H1 (cell line): ENCODE results near the gene INHBB. TPM values are rescaled to one million over a fixed set of nuclear protein-coding genes. Genes with fewer than 3 reads are reported as not detected.

Source experiments
- BRCA1 ChIP-seq: IDR thresholded peaks from 2 replicates; pipeline ENCODE4 v1.6.1; 2012; ENCODE audit warnings: low read depth, low read length, improper control_type of control experiment
- CTCF ChIP-seq, 3 experiments: IDR thresholded peaks; 1 replicate in 2 of 3; 2 replicates in 1 of 3; pipeline versions ENCODE4 v1.5.1 to v1.6.1; 2011; ENCODE audit warnings: low read length in 3 of 3, mild to moderate bottlenecking in 3 of 3, inconsistent platforms in 2 of 3, low read depth in 1 of 3, moderate library complexity in 1 of 3; ENCODE audit not compliant: insufficient read depth in 1 of 3; ENCODE audit errors: control extremely low read depth in 1 of 3
- EP300 ChIP-seq, 2 experiments: IDR thresholded peaks; 1 replicate in 1 of 2; 2 replicates in 1 of 2; pipeline ENCODE4 v1.6.1; 2011 to 2012; ENCODE audit warnings: low read depth in 2 of 2, low read length in 2 of 2, mild to moderate bottlenecking in 2 of 2, borderline replicate concordance in 1 of 2, inconsistent platforms in 1 of 2, moderate library complexity in 1 of 2
- JUND ChIP-seq: IDR thresholded peaks from 2 replicates; pipeline ENCODE4 v1.6.1; 2011; ENCODE audit warnings: mild to moderate bottlenecking, improper control_type of control experiment, low read length
- KDM1A ChIP-seq: fragments of 200-600, 300-600 bp; sonication (generic); IDR thresholded peaks from 2 replicates; pipeline ENCODE4 v1.7.1; 2016; ENCODE audit warnings: mild to moderate bottlenecking, low read length, borderline replicate concordance
- SUZ12 ChIP-seq: fragments of 200-600 bp; sonication (generic); IDR thresholded peaks from 2 replicates; pipeline ENCODE4 v1.6.1; 2012; ENCODE audit warnings: mild to moderate bottlenecking, inconsistent platforms, low read length, moderate library complexity, mixed read lengths
- polyA plus RNA-seq, 7 experiments: library from polyadenylated mRNA; depleted of rRNA in 3 of 7; stranded (reverse) in 5 of 7; unstranded in 2 of 7; fragments of >200 nt in 5 of 7; fragments of 200-250 nt in 2 of 7; gene quantifications; 1 replicate in 5 of 7; 2 replicates in 1 of 7; 4 replicates in 1 of 7; pipeline versions ENCODE4 v1.2.1 to v1.2.3, GENCODE V29; 2011 to 2013; ENCODE audit warnings: missing spikeins in 2 of 7, mixed read lengths in 2 of 7
- total RNA-seq: library from RNA; stranded (reverse); fragmentation: NEBNext Ultra II Directional; extraction: Animal tissue kit (Norgen Biotek cat#: 25700); gene quantifications from 2 replicates; pipeline ENCODE4 v1.2.1, GENCODE V29; 2021

Gene INHBB
- total and polyA plus RNA-seq, 2 of the 8 experiments (the other 6 are each of a cell fraction or from before 2014, with no cell fraction given), result 0.30 to 0.32 TPM

GRCh38 chr2:120357768-120358167, 11.8 kb downstream of the INHBB start (continued):
- no peak for TF ChIP-seq SUZ12
- no peak for TF ChIP-seq JUND
- no peak for TF ChIP-seq EP300 (IDR thresholded peaks at IDR 0.05; ENCODE audit: borderline replicate concordance in 1 of 2, low read depth in 2 of 2, low read length in 2 of 2)
- no peak for TF ChIP-seq KDM1A
- no peak for TF ChIP-seq CTCF (IDR thresholded peaks at IDR 0.05; ENCODE audit: control extremely low read depth in 1 of 3, insufficient read depth in 1 of 3, low read depth in 1 of 3, low read length in 3 of 3)
- no peak for TF ChIP-seq BRCA1
- TF ChIP-seq, all 59 proteins: peak for 0
